ENCODE data around the gene ACACB.

DNA sequence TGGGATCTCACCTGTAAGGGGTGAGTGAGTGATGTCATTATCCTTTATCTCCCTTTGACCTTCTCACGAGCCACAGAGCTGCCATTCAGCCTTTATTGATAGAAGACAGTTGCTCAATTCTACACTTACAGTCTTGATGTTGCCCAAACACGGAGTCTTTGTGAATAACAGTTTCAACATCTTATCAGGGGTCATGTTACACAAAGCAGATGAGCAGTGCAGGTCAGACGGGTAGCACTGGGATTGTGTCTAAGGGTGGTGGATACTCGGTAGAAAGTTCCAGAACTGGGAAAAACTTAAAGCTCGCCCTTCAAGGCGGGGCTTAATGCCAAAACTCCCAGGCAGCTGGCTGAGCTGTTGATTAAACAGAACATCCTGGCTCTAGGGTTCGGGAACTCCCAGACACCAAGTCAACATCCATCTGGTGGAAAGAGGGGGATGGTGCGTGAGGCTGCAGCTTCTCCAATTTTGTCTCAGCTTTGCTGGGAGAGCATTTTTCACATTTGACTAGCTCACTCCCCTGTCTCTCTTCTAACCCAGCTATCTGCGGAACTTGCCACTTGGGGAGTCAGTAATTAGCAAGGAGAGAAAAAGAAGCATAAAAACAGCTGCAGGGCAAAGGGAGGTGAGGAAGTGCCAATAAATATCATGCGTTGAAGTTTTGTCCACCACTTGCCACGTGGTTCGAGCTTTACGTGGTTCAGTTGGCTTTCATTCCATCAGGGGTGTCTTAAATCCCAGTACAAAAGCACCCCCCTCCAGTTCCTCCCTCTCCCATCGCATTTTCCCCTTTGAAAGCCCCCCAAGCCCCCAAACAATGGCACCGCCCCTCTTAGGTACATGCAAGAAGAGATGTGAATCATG is 161.7 kb downstream of the ACACB start:
- TF ChIP-seq, protein P1, sequence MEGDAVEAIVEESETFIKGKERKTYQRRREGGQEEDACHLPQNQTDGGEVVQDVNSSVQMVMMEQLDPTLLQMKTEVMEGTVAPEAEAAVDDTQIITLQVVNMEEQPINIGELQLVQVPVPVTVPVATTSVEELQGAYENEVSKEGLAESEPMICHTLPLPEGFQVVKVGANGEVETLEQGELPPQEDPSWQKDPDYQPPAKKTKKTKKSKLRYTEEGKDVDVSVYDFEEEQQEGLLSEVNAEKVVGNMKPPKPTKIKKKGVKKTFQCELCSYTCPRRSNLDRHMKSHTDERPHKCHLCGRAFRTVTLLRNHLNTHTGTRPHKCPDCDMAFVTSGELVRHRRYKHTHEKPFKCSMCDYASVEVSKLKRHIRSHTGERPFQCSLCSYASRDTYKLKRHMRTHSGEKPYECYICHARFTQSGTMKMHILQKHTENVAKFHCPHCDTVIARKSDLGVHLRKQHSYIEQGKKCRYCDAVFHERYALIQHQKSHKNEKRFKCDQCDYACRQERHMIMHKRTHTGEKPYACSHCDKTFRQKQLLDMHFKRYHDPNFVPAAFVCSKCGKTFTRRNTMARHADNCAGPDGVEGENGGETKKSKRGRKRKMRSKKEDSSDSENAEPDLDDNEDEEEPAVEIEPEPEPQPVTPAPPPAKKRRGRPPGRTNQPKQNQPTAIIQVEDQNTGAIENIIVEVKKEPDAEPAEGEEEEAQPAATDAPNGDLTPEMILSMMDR (IDR thresholded peaks at IDR 0.05): no peak
- TF ChIP-seq POLR2AphosphoS5 (IDR thresholded peaks at IDR 0.05) (peak in 2 of 4 donors; percentile 33 to 47), EP300 (IDR thresholded peaks at IDR 0.05) (no peak), POLR2A (IDR thresholded peaks at IDR 0.05) (no peak)
